GM19025 (cell line): Measurements from ENCODE around the gene HOXD8.

Experiments
- ATAC-seq: cut with Tn5 transposase; IDR thresholded peaks from one replicate; pipeline ENCODE4 v1.9.1; 2021; ENCODE audit warnings: mild to moderate bottlenecking, low read depth, moderate library complexity; ENCODE audit not compliant: unreplicated experiment

Gene HOXD8

GRCh38 chr2:176102309-176102866, 27.1 kb upstream of the HOXD8 start:
- ATAC-seq = no peak

GRCh38 chr2:176103194-176103593, 26.3 kb upstream of the HOXD8 start:
- no peak for ATAC-seq

DNA sequence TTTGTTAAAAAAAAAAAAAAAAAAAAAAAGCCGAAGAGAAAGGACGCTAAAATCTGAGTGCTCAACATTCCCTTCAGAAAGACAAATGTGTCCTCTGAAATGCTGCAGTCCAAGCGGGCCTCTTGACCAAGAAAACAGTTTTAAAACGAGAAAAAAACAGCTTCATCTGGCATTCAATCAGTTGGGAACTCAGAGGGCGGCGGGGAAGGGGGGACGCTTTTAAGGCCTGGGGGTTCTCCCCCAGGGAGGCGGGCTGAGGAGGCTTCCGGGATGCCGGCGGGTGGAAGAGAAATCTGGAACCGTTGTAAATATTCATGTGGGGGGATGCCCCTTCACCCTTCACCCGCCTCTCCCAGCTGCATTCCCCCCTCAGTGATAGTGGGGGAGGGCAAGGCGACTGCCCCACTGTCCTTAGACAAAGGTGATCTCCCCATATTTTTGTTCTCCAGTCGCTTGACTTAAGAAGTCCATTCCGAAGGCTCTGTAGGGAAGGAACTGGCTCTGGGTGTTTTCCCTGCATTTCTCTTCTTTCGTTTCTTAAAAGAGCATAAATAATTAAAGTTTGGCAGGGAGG, 25.7 kb upstream of the HOXD8 start:
- ATAC-seq = no peak

- no peak for ATAC-seq
Observed at GRCh38 chr2:176104316-176105077, 25.0 kb upstream of the HOXD8 start.

DNA sequence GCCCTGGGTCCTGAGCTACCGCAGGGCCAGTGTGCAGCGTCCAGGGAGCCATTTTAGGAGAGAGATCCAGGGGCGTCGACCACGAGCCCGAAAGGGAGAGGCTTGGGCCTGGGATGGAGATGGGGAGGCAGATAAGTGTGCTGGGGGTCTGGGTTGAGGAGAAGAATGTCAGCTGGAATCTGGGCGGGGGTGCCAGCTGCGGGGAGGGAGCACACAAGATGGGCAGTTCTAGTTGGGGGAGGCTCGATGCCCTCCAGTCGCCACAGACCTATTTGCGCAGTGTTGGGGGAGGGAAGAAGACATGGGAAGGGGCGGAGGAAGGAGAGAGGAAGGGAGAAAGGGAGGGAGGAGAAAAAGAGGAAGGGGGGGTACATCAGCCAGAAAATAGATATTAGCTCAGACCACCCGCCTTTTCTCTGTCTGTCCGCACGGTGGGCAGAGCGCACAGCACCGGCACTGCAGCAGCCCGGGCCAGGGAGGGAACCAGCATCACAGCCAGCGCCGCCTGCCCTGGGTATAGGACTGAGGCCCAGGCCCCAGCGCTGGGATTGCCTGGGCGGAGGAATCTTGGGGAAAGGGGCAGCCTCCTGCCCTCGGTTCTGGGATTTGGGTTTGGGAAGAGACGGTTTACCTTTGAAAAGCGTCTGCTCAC, 24.3 kb upstream of the HOXD8 start:
- no peak for ATAC-seq

- ATAC-seq = no peak
Observed at GRCh38 chr2:176105730-176106580, 23.6 kb upstream of the HOXD8 start.

- no peak for ATAC-seq
Observed at GRCh38 chr2:176106581-176107539, 22.6 kb upstream of the HOXD8 start, which contains the start of gene HOXD11. TSS of gene HOXD11 (plus strand) at chr2:176107280. CDS start at chr2:176107356, 76 bp downstream.

- ATAC-seq = no peak
Observed at GRCh38 chr2:176107731-176108181, 21.7 kb upstream of the HOXD8 start.

GRCh38 chr2:176109192-176109901, 20.2 kb upstream of the HOXD8 start:
- no peak for ATAC-seq

GRCh38 chr2:176109946-176110345, 19.6 kb upstream of the HOXD8 start:
- no peak for ATAC-seq

DNA sequence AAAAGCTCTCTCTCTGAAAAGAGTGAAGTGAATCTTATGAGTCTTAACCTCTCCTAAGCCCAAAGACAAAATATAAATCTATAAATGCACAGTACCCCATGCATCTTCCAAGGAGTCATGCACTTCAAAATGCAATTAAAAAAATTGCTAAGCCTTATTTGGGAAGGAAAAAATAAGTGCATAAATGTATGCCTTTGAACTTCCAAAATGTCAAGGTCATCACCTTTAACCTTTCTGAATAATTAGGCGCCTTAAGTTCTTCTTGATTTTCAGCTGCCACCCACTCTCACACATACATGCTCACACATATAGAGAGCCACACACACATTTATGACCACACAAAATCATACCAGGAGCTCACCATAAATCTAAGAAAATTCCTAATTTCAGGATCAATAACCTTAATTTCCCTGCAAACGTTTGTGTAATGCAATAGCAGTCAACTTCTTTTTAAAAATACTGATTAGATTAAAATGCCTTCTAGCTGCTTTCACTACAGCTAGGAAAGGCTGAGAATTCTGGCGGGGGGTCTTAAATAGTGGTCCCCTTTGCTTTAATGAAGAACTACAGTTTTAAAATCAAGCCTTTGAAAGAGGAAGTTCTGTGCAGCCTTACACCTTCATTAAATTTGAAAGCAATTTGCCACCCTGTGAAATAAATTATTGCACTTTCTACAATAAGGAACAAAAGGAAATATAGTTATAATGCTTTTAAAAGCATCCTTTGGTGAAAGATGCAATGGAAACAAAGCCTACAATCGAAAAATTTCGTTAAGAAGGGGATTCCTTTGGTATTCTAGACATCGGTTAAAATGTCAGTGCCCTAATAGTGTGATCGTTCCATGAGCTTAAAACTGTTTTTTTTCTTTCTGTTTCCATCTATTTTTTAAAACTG, 18.8 kb upstream of the HOXD8 start:
- ATAC-seq = no peak

GRCh38 chr2:176111309-176111663, 18.2 kb upstream of the HOXD8 start:
- no peak for ATAC-seq

- no peak for ATAC-seq
Observed at GRCh38 chr2:176111846-176112374, 17.6 kb upstream of the HOXD8 start.

- no peak for ATAC-seq
Observed at GRCh38 chr2:176112375-176113302, 16.9 kb upstream of the HOXD8 start.

DNA sequence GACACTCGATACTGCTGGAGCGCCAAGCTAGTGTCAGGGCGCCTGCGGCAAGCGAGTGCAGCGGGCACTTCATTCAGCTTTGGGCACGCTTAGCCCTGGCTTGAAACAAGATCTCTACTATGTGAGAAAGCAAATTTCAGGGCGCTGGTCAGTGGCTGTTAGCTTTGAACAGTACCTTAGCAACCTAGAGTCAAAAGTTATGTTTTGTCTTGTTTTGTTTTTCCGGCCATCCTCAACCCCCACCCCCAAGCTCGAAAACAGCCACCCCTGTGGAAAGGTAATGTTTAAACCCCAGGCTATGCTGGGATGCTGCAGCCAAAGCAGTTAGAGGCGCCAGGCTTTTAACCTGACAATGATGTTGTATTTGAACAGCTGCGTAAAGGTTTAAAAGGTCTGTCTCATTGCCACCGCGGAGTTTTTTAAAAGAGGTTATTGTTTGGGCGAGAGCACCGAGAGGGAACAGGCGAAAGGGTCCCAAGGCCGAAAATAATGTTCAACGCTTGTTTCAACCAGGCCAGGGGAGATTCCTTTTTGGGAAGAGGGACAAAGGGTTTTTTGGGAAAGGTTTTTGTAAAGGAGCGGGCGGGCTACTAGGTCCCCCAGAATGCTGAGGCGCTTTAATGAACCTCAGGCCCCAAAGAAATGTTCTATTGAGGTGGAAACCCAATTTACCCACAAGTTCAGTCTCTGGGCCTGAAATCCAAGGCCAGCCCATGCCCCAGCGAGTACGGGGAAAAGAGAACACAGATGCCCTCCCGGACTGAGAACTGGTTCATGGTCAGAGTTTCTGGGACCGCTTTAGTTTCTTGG, 15.2 kb upstream of the HOXD8 start:
- ATAC-seq = no peak
